ENCODE data around the gene CRIP1.

Gene CRIP1, protein sequence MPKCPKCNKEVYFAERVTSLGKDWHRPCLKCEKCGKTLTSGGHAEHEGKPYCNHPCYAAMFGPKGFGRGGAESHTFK

DNA sequence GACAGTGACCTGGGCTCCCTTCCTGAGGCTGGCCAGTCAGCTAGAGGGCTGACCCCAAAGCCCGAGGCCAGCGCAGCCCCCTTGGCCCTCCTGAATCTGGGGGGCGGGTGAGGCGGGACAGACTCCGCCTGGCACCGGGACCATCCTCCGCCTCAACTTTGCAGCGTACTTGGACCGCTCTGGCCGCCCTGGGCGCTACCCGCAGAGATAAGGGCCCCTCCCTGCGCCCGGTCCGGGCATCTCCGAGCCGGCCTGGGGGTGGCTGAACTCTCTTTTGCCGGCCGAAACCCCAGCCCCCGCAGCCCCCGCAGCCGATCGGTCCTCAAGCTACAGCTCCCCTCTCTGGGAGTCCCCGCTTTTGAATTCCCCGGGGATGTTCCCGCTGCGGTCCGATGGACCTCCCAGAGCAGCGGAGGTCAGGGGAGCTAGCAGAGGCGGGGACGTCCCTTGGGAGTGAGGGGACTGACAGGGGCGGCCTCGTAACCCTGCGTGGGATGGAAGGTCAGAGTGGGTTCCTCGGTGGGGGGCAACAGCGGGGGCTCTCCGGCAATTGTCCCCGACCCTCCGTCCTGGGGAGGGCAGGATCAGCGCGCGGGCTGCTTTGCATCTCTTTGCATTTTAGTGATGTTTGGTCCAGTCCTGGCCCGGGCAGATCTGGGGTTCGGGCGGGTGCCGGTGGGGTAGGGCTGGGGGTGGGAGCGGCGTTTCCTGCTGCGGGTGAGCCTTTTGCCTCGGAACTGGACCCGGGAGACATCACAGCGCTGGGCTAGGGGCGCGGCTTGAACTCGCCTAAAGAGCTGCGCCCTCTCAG is at the start of gene CRIP1:
Gene CRIP1 (plus strand): TSS at position 724 of the 811 bp plus-strand sequence. CDS start 374 bp downstream, outside the sequence.
- Histone ChIP-seq H2AFZ (ENCODE audit: low read depth, low read length, severe bottlenecking) (peak within 1 kb of the TSS; percentile 9), H3K36me3 (ENCODE audit: low read length) (no peaks in the 10 kb centered on the region), H3F3A (ENCODE audit: insufficient read depth) (no peaks in the 10 kb centered on the region), H4K20me1 (ENCODE audit: low read depth, low read length) (no peaks in the 10 kb centered on the region), H3K9me2 (replicated peaks; ENCODE audit: insufficient read depth, low read length) (no peaks in the 10 kb centered on the region), H3K27ac (ENCODE audit: low read depth, low read length) (no peak within 1 kb of the TSS), H3K4me3 (ENCODE audit: insufficient read depth, low read length, poor library complexity, severe bottlenecking) (peak within 1 kb of the TSS; percentile 50), H3K9me3 (ENCODE audit: insufficient read depth, low read length) (no peaks in the 10 kb centered on the region), H3K4me2 (ENCODE audit: low read depth, low read length, poor library complexity, severe bottlenecking) (peak within 1 kb of the TSS; percentile 54), H3K79me2 (ENCODE audit: insufficient read depth, low read length) (no peaks in the 10 kb centered on the region), H3K9ac (ENCODE audit: low read length) (peak within 1 kb of the TSS; percentile 53), H3K27me3 (ENCODE audit: low read length) (no peaks in the 10 kb centered on the region)
- TF ChIP-seq, protein P1, sequence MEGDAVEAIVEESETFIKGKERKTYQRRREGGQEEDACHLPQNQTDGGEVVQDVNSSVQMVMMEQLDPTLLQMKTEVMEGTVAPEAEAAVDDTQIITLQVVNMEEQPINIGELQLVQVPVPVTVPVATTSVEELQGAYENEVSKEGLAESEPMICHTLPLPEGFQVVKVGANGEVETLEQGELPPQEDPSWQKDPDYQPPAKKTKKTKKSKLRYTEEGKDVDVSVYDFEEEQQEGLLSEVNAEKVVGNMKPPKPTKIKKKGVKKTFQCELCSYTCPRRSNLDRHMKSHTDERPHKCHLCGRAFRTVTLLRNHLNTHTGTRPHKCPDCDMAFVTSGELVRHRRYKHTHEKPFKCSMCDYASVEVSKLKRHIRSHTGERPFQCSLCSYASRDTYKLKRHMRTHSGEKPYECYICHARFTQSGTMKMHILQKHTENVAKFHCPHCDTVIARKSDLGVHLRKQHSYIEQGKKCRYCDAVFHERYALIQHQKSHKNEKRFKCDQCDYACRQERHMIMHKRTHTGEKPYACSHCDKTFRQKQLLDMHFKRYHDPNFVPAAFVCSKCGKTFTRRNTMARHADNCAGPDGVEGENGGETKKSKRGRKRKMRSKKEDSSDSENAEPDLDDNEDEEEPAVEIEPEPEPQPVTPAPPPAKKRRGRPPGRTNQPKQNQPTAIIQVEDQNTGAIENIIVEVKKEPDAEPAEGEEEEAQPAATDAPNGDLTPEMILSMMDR (IDR thresholded peaks at IDR 0.05; ENCODE audit: insufficient read depth, low read length, poor library complexity, severe bottlenecking): no peak
- no peak for TF ChIP-seq EZH2phosphoT487 (conservative IDR thresholded peaks at IDR 0.05; ENCODE audit: low read length)

DNA sequence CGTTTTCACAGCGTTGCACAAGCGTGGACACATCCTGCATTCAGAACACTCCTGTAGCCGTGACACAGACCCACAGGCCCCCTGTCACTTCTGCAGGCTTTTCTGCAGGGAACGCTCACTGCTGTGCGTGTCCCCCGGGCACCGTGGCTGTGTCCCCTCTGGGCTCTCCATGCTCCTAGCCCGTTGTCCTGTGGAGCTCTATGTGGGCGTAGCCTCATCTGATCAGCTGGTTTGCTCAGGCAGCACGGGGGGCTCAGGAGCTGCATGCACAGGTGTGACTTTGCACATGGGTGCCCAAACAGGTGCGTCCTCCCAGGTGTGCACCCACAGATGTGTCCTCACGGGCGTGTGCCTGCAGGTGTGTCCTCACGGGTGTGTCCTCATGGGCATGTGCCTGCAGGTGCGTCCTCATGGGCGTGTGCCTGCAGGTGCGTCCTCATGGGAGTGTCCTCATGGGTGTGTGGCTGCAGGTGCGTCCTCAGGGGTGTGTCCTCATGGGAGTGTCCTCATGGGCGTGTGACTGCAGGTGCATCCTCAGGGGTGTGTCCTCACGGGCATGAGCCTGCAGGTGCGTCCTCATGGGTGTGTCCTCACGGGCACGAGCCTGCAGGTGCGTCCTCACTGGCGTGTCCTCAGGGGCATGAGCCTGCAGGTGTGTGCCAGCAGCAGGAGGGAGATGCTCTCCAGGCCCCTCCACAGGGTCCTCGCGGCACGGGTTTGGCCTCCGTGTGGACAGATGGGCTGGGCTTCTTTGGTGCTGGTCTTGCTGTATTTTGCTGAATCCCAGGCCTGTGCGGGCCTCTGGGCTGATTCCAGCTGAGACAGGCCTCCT is 49.6 kb upstream of the CRIP1 start:
- Histone ChIP-seq H3K4me3 (ENCODE audit: insufficient read depth, low read length, poor library complexity, severe bottlenecking) (no peak overlapping the region), H3K79me2 (ENCODE audit: insufficient read depth, low read length) (peaks cover 83% of the 10 kb centered on the region), H3K9me3 (ENCODE audit: insufficient read depth, low read length) (peaks cover 10% of the 10 kb centered on the region; the same call in 1 of the 2 replicates), H3F3A (ENCODE audit: insufficient read depth) (peaks cover 16% of the 10 kb centered on the region), H3K9me2 (replicated peaks; ENCODE audit: insufficient read depth, low read length) (no peaks in the 10 kb centered on the region), H3K27ac (ENCODE audit: low read depth, low read length) (no peak overlapping the region), H3K4me2 (ENCODE audit: low read depth, low read length, poor library complexity, severe bottlenecking) (no peak overlapping the region), H3K27me3 (ENCODE audit: low read length) (no peaks in the 10 kb centered on the region), H2AFZ (ENCODE audit: low read depth, low read length, severe bottlenecking) (no peak overlapping the region), H3K36me3 (ENCODE audit: low read length) (peaks cover 6% of the 10 kb centered on the region; the same call in 1 of the 2 replicates), H3K9ac (ENCODE audit: low read length) (no peak overlapping the region), H4K20me1 (ENCODE audit: low read depth, low read length) (peaks cover 3% of the 10 kb centered on the region; the same call in 1 of the 2 replicates)
- no peak for TF ChIP-seq EZH2phosphoT487 (conservative IDR thresholded peaks at IDR 0.05; ENCODE audit: low read length)
- TF ChIP-seq, protein P1 (IDR thresholded peaks at IDR 0.05; ENCODE audit: insufficient read depth, low read length, poor library complexity, severe bottlenecking): no peak

DNA sequence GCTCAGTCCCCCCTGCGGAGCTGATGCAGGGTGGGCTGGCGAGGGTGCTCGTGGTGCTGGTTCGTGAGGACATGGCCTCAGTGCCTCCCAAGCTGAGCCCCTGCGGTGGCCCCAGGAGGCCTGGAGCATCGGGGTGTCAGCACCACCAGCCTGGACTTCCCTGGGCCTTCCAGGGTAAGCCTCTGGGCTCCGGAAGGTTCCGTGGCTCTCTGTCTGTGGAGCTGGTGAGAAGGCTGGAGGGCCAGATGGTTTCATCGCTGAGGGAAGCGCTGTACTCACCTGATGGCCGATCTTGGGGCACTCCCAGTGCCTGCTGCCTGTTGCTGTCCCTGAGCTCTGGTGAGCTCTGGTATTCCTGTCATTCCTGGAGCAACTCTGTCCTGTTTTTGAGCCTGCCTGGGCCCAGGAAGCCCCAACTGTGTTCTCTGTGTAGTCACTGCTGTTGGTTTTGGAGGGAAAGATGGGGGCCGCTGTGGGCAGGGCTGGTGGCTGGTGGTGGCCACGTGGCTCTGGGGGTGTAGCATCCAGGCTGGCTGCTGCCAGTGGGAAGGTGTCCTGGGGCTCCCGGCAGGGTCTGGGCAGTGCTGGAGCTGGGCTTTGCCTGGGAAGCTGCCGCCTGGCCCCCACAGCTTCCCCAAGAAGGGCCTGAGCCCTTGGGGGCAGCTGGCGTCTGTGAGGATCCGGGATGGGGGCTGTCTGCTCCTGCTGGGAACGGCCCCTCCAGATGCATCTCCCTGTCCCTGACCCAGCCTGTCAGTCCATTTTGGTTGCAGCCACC is 48.8 kb upstream of the CRIP1 start:
- Histone ChIP-seq H3F3A (ENCODE audit: insufficient read depth) (peaks cover 16% of the 10 kb centered on the region), H3K9me3 (ENCODE audit: insufficient read depth, low read length) (peaks cover 10% of the 10 kb centered on the region; the same call in 1 of the 2 replicates), H2AFZ (ENCODE audit: low read depth, low read length, severe bottlenecking) (no peak overlapping the region), H3K4me2 (ENCODE audit: low read depth, low read length, poor library complexity, severe bottlenecking) (no peak overlapping the region), H3K4me3 (ENCODE audit: insufficient read depth, low read length, poor library complexity, severe bottlenecking) (no peak overlapping the region), H3K79me2 (ENCODE audit: insufficient read depth, low read length) (peaks cover 76% of the 10 kb centered on the region), H3K9ac (ENCODE audit: low read length) (no peak overlapping the region), H4K20me1 (ENCODE audit: low read depth, low read length) (peaks cover 3% of the 10 kb centered on the region; the same call in 1 of the 2 replicates), H3K27me3 (ENCODE audit: low read length) (no peaks in the 10 kb centered on the region), H3K27ac (ENCODE audit: low read depth, low read length) (no peak overlapping the region), H3K36me3 (ENCODE audit: low read length) (peaks cover 6% of the 10 kb centered on the region; the same call in 1 of the 2 replicates), H3K9me2 (replicated peaks; ENCODE audit: insufficient read depth, low read length) (no peaks in the 10 kb centered on the region)
- no peak for TF ChIP-seq EZH2phosphoT487 (conservative IDR thresholded peaks at IDR 0.05; ENCODE audit: low read length)
- TF ChIP-seq, protein P1 (IDR thresholded peaks at IDR 0.05; ENCODE audit: insufficient read depth, low read length, poor library complexity, severe bottlenecking): no peak

Data from SU-DHL-6 (cell line).